GM18526 (cell line): Measurements from ENCODE around the gene GBA3.

Experiments
- POLR2A ChIP-seq: IDR thresholded peaks from 3 replicates; pipeline ENCODE4 v1.6.1; 2011; ENCODE audit not compliant: insufficient read length; ENCODE audit errors: extremely low read depth

The GBA3 gene

DNA sequence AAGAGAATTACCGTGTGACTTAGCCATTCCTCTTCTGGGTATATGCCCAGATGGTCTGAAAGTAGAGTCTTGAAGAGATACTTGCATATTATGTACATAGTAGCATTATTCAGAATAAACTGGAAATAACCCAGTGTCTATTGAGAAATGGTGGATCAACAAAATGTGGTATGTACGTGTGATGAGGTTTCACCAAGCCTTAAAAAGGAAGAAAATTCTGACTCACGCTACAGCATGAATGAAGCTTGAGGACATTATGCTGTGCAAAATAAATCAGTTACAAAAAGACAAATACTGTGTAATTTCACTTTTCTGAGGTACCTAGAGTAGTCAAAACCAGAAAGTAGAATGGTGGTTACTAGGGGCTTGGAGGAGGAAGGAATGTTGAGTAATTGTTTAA is 37.3 kb downstream of the GBA3 start:
- TF ChIP-seq POLR2A, result no peak

DNA sequence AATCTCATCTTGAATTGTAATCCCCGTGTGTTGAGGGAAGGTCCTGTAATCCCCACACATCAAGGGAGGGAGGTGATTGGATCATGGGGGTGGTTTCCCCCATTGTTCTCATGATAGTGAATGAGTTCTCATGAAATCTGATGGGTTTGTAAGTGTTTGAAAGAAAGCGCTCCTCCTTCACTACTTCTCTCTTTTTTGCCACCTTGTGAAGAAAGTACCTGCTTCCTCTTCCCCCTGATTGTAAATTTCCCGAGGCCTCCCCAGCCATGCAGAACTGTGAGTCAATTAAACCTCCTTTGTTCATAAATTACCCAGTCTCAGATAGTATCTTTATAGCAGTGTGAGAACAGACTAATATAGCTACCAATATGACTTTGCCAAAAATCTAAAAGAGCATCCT is 41.1 kb downstream of the GBA3 start:
- TF ChIP-seq POLR2A, result no peak

DNA sequence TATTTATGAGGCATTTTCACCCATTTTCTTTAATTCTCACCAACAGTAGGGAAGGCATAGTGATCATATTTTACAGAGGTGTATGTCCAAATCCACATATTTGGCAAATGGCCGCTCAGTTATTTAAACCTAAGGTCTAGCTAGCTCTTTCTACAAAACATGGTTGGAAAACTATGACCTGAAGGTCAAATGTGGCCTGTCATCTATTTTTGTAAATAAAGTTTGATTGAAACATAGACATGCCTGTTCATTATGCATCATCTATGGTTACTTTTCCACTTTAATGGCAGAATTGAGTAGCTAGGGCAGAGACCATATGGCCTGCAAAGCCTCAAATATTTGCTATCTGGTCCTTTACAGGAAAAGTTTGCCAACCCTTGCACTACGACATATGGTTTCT is 44.2 kb downstream of the GBA3 start:
- no peak for TF ChIP-seq POLR2A

DNA sequence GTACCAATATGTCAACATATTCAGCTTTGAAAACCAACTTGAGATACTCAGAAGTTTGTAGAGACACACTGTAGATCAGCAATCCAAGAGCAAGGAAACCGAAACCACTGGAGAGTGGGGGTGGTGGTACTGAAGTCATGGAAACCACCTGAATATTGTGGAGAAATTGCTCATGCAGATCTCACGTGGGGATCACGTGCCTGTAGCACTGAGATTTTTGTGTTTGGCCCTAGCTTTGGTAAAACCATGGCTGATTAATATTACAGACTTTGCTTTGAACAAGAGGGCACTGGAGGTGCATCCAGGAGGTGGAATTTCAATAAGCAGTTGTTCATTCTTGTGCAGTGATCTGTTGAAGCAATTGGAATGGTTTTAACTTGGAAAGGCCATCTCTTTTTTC is 47.2 kb downstream of the GBA3 start:
- TF ChIP-seq POLR2A, result no peak

DNA sequence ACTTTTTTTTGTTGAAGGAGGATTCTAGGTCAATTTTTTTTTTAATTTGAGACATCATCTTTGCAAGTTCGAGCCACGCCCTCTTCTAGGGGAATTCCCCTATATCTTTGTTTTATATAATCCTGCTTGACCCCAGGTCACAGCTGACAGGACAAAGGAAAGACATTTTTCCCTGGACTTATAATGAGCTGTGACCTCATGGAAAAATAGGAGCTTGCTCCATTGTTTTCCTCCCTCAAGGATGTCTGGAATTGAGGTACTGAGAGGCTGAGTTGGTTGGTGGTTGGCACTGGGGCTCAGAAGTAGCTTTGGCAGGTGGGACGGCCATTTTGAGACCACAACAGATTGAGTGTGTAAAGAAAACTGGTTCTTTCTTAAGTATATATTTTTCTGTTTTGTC is 49.0 kb downstream of the GBA3 start:
- no peak for TF ChIP-seq POLR2A

DNA sequence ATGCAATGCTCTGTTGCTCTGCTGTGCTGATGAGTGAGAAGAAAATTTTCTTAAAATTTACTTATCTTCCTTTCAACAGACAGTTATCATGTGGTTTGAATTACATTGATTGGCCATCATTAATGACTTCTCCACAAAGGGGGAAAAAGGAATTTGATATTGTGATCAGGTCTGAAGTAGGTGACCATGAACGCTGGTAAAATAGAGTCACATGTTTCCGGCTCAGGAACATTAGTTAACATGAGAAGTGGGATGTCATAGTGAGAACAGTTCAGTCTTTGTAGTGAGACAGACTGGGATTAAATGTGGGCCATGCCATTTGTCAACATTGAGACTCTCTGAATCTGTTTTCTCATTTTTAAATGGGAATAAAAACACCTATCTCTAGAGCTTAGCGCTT is 50.6 kb downstream of the GBA3 start:
- TF ChIP-seq POLR2A, result no peak

DNA sequence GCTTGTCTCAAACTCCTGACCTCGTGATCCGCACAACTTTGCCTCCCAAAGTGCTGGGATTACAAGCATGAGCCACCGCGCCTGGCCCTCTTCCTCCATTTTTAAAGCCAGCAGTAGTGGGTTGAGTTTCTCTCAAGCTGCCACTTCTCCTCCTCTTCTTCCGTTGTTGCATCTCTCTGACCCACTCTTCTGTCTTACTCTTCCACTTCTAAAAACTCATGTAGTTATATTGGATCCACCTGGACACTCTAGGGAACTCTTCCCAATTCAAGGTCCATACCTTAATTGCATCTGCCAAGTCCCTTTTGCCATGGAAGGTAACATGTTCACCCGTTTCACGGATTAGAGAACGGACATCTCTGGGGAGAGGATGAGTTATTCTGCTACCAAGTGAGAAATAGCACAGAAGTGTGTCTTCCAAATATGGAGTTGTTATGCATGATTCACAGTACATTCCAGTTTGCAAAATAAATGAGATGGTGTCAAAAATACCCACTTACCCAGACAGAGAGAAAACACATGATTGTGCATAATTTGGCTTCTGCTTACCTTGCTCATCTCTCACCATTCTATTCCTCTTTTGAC is 51.8 kb downstream of the GBA3 start:
- TF ChIP-seq POLR2A, result no peak

DNA sequence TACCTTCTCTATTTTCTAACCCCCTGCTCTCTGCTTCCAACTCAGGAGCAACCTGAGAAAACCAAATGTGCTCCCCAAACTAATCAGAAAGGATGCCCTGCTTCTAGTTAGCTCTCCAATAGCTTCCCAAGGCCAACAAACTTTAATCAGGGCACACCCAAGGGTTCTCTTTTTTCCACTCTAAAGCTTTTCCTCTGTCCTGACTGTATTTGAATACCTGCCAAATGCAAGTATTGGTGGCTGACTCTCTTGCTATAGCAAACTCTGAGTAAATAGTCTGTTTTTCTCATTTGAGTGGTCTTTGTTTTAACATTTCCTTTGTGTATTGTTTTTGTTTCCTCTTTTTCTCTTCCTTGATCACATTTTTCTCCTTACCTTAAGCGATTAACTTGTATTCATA is 52.5 kb downstream of the GBA3 start:
- no peak for TF ChIP-seq POLR2A

DNA sequence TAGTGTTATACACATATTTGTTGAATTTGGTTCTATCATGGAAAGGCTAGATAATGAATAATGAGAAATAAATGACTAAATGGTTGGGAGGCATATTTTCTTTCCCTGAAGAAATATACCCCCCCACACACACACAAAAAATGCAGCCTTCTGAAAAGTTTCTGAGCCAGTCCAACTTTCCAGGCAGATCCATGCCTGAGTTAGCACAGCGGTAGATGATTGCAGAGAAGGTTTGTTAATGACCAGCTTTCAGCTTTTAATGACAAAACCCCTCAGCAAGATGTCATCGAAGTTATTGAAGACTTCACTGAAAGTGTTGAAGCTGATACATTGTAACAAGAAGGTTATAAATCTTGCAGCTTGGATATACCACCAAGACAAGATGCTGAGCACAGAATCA is 61.4 kb downstream of the GBA3 start:
- no peak for TF ChIP-seq POLR2A

DNA sequence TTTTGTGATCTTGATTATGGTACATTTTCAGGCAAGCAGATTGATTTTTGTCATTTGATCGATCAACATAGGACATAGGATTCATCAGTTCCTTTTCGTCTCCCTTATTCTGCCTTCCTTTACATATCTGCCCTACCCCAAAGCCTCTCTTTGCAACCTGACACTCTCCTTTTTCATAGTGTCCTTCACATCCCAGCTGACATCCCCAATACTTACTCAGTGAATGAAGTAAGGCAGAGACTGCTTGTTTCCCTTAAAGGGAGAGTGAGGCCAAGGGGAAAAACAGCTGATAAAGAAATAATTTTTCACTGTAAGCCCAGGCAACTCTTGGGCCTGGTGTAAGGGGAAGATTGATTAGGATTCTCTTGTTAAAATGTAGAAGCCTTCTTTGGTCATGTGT is 69.8 kb downstream of the GBA3 start:
- TF ChIP-seq POLR2A, result no peak

DNA sequence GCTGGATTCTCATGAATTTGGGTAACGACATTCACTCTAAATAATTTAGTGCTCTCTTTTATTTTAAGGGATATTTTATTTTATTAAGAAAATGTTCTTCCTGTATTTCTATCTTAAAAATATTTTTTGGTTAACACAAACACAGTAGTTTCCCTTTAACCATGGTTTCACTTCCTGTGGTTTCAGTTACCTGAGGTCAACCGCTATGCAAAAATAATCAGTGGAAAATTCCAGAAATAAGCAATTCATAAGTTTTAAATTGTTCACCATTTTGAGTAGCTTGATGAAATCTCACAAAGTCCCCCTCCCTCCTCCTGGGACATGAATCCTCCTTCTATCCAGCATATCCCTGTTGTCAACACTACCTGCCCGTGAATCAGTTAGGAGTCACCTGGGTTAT is 71.4 kb downstream of the GBA3 start:
- no peak for TF ChIP-seq POLR2A

DNA sequence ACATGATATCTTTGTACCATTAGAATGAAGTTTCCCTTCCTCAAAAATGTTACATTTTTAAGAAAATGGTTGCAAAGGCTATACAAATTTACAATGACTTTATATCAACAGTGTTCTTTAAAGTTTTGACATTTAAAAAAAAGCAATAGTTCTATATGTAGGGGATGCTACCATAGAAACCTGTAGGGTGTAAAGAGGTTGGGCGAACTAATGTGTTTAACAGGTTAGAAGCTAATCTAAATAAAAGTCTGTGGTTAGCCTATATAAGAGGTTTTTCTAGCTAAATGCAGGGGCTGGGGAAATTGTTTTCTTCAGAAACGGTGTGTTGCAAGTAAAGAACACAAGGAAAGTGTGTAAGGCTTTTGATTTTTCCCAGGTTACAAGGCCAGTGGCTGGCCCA is 73.3 kb downstream of the GBA3 start:
- no peak for TF ChIP-seq POLR2A

DNA sequence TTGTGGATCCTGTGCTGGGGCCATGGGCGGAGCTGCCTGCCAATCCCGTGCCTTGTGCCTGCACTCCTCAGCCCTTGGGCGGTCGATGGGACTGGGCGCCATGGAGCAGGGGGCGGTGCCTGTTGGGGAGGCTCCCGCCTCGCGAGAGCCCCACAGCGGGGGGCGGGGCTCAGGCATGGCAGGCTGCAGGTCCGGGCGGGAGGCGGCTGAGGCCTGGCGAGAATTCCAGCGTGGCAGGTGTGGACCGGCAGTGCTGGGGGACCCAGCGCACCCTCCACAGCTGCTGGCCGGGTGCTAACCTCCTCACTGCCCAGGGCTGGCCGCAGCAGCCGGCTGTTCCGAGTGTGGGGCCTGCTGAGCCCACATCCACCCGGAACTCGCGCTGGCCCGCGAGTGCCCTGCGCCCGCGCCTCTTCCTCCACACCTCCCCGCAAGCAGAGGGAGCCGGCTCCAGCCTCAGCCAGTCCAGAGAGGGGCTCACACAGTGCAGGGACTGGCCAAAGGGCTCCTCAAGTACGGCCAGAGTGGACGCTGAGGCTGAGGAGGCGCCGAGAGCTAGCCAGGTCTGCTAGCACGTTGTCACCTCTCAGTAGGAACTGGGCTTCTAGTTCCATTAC is 85.9 kb downstream of the GBA3 start:
- TF ChIP-seq POLR2A, result no peak

DNA sequence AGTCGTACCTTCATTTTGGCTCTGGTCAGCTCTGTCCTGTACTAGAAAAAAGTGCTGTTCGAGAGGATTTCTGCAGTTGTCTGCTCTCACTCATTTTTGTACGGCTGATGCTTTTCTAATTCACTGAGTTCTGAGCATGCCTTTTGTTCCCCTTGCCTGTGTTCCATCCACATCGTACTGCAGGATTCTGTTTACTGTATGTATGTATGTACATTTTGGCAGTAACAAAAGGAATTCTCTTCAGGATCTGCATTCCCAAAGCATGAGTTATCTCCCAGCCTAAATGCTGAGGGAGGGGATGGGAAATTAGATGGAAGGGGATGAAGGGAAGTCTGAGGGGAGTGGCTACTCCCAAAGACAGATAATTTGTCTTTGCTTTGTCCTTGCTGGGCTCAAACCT is 87.6 kb downstream of the GBA3 start:
- TF ChIP-seq POLR2A, result no peak

DNA sequence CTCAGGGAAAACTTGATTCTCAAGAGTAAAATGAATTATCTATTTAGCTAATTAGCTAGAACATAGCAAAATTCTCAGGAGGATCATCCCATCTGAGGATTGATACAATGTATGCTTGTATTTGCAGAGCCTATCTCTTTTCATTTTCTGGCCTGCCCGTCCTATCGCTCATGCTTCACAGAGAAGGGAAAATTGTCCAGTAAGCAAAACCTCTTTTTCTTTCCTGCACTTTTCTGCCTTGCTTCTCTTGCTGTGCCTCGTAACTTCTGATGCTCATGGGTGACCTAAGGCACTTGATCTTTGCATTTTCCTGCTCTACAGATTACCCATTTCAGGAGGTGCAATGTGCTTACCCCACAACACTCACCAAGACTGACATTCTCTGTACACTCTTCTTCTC is 88.1 kb downstream of the GBA3 start:
- TF ChIP-seq POLR2A, result no peak

DNA sequence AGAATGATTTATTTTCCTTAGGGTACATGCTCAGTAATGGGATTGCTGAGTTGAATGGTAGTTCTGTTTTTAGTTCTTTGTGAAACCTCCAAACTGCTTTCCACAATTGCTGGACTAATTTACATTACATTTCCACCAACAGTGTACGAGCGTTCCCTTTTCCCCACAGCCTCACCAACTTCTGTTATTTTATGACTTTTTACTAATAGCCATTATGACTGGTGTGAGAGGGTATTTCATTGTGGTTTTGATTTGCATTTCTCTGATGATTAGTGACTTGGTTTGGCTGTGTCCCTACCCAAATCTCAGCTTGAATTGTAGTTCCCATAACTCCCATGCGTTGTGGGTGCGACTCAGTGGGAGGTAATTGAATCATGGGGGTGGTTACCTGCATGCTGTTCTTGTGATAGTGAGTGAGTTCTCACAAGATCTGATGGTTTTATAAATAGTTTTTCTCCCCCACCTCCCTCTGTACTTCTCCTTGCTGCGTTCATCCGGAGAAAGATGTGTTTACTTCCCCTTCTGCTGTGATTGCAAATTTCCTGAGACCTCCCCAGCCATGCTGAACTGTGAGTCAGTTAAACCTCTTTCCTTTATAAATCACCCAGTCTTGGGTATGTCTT is 95.1 kb downstream of the GBA3 start:
- no peak for TF ChIP-seq POLR2A

DNA sequence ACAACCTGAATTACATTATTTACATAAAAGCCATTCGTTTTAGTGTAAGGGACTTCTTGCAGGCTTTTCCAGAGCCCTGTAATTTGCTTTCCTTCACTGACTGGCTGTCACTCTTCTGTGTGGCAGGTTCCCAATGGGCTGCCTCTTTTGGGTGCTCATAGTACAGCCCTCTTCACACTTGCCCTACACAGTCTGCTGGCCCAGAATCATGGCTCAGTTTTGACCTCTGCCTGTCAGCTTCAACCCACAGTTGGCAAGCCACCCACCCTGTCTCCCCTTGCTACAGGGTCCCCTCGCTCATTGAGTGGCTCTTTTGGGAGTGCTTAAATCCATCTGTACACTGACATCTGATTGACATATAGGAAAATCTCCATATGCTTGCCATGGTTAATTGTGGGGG is 97.9 kb downstream of the GBA3 start:
- no peak for TF ChIP-seq POLR2A
